Measurements from ENCODE around the gene TTC13. TPM values are rescaled to one million over a fixed set of nuclear protein-coding genes. Genes with fewer than 3 reads are reported as not detected.

The TTC13 gene
- total RNA-seq, 6 experiments from 2014 or later: 10.7 to 14.4 (median 12.4) TPM

- Mint-ChIP-seq H3K36me3 (ENCODE audit: low read depth) (no peaks in the 10 kb centered on the region), H3K9me3 (no peaks in the 10 kb centered on the region), H3K4me1 (ENCODE audit: low read depth) (peaks cover 10% of the 10 kb centered on the region; the same call in 1 of the 2 replicates), H3K27me3 (ENCODE audit: insufficient read depth) (peaks cover 4% of the 10 kb centered on the region; the same call in 1 of the 2 replicates), H3K27ac (no peak overlapping the region), H3K4me3 (no peak overlapping the region)
- DNase-seq: no peak
- no peak for TF ChIP-seq CTCF (IDR thresholded peaks at IDR 0.05)
Observed at GRCh38 chr1:230898144-230898543, 80.5 kb downstream of the TTC13 start.

- Mint-ChIP-seq H3K9me3 (no peaks in the 10 kb centered on the region), H3K36me3 (ENCODE audit: low read depth) (no peaks in the 10 kb centered on the region), H3K4me3 (no peak overlapping the region), H3K27me3 (ENCODE audit: insufficient read depth) (peaks cover 4% of the 10 kb centered on the region; the same call in 1 of the 2 replicates), H3K4me1 (ENCODE audit: low read depth) (peaks cover 19% of the 10 kb centered on the region), H3K27ac (no peak overlapping the region)
- no peak for DNase-seq
- TF ChIP-seq CTCF (IDR thresholded peaks at IDR 0.05): no peak
Observed at GRCh38 chr1:230896779-230897178, 81.9 kb downstream of the TTC13 start.

- Mint-ChIP-seq H3K27me3 (ENCODE audit: insufficient read depth) (peaks cover 4% of the 10 kb centered on the region; the same call in 1 of the 2 replicates), H3K36me3 (ENCODE audit: low read depth) (no peaks in the 10 kb centered on the region), H3K4me1 (ENCODE audit: low read depth) (peaks cover 24% of the 10 kb centered on the region), H3K27ac (no peak overlapping the region), H3K4me3 (no peak overlapping the region), H3K9me3 (no peaks in the 10 kb centered on the region)
- DNase-seq: no peak
- no peak for TF ChIP-seq CTCF (IDR thresholded peaks at IDR 0.05)
Observed at GRCh38 chr1:230895452-230895851, 83.2 kb downstream of the TTC13 start.

- H3K4me1 Mint-ChIP-seq (ENCODE audit: low read depth): peaks cover 16% of the 10 kb centered on the region
- no peak for TF ChIP-seq CTCF (IDR thresholded peaks at IDR 0.05)
Observed at GRCh38 chr1:230894664-230895063, 84.0 kb downstream of the TTC13 start.

GRCh38 chr1:230894032-230894431, 84.6 kb downstream of the TTC13 start:
- Mint-ChIP-seq H3K4me1 (ENCODE audit: low read depth) (peaks cover 16% of the 10 kb centered on the region), H3K27me3 (ENCODE audit: insufficient read depth) (peaks cover 2% of the 10 kb centered on the region; the same call in 1 of the 2 replicates), H3K27ac (no peak overlapping the region), H3K36me3 (ENCODE audit: low read depth) (no peaks in the 10 kb centered on the region), H3K4me3 (no peak overlapping the region), H3K9me3 (no peaks in the 10 kb centered on the region)
- DNase-seq: no peak
- TF ChIP-seq CTCF (IDR thresholded peaks at IDR 0.05): no peak

More at GRCh38 chr1:230894664-230895063, 84.0 kb downstream of the TTC13 start:
- H3K9me3 Mint-ChIP-seq: no peaks in the 10 kb centered on the region
- H3K27me3 Mint-ChIP-seq (ENCODE audit: insufficient read depth): peaks cover 2% of the 10 kb centered on the region; the same call in 1 of the 2 replicates
- H3K27ac Mint-ChIP-seq: no peak overlapping the region
- no peak overlapping the region for H3K4me3 Mint-ChIP-seq
- H3K36me3 Mint-ChIP-seq (ENCODE audit: low read depth): no peaks in the 10 kb centered on the region
- no peak for DNase-seq
